Myocyte (in vitro differentiated cells): ENCODE measurements around the gene CLASP1. TPM values are rescaled to one million over a fixed set of nuclear protein-coding genes. Genes with fewer than 3 reads are reported as not detected.
"Not testable (repeated sequence)": the region's sequence is repeated elsewhere in the genome, so short reads cannot be mapped to it uniquely, and the experiment has no call there.

Experiments
- DNase-seq: peaks from one replicate; pipeline ENCODE4 v3.0.0-alpha.2; 2012; ENCODE audit warnings: low read depth
- total RNA-seq: library from RNA; depleted of rRNA; stranded (reverse); fragments of >200 nt; gene quantifications from 2 replicates; pipeline ENCODE4 v1.2.3, GENCODE V29; 2014

CLASP1 gene
- total RNA-seq, 1 donor from 2014 or later = 43.9 TPM

DNA sequence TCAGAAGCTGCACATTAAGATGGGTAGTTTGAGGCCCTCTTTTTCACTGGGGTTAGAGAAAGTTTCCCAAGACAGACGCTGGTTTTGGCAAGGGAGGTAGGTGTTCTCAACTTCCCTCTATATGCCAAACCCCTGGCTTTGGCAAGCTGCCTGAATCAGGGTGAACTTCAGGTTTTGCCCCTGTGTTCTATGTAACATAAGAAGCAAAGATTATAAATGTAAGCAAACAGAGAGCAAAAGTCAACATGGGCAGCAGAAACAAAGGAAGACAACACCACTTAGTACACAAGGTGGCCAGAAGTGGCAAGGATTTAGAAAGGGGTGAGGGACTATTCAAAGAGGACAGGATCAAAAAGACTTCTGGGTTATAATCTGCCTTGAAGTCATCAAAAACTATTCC lies 293.8 kb downstream of the CLASP1 start:
- no peak for DNase-seq

DNA sequence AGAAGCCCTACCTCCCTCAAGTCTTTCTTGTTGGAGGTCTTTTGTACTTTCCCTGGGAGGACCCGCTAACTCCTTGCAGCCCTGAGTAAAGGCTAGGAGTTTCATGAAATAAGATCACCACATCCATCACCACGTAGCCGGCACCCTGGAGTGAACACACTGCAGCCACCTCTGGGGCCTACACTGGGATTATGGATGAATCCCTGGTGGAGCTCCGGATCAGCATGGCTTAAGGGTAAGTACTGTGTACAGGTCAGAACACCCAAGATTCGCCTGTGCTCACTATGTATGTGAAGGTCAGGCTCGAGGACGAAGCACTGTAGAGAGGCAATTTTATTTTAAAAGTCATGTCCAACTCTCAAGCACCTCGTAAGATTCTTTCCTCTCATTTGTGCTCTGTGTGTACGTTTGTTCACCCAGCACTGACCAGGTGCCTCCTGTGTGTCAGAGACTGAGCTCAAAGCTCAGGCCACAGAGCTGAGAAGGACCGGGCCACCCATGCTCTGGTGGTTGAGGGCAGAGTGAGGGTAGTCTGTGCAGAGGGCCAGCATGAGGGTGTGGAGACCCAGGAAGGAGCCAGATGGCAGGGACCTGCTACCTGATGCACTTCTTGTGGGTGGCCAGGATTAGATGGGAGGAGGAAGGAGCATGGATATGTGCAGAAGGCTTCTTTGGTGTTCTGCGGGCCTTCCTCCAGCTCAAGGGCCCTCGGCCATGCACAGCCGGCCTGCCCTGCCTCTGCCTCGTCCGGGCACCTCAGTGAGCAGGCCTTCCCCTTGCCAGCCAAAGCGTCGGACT lies 297.5 kb downstream of the CLASP1 start:
- DNase-seq = no peak

DNA sequence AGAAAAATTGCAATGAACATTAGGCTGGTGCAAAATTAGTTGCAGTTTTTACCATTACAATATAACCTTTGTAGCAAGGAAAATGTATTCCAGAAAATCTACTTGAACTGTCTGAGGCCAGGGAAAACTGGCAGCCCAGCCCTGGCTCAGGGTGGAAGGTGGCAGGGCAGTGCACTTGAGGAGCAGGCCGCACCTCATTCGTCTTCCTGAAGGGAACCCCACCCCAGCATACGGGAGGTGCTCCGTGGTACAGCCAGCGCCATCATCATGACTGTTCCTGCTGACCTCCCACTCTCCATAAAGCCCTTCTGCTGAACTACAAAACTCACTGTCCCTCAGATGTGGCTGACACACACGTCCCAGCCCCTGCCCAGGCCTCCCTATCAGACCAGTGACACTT lies 298.4 kb downstream of the CLASP1 start:
- DNase-seq = no peak

DNA sequence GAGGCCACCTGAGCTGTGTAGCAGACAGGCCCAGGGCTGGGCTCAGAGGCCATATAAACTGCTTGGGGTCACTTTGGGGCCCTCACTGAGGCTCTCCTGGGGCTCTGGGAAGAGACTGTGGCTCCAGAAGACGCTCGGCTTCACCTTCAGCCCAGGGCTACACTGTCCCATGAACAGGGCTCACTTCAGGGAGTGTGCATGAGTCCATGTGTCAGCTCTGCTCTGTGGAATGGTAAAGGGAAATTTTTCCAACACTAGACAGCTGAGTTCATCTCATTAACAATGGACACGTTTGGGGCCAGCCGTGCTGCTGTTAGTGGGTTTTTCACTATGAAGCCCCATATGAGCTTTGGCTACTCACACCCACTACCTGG lies 298.9 kb downstream of the CLASP1 start:
- DNase-seq = no peak

DNA sequence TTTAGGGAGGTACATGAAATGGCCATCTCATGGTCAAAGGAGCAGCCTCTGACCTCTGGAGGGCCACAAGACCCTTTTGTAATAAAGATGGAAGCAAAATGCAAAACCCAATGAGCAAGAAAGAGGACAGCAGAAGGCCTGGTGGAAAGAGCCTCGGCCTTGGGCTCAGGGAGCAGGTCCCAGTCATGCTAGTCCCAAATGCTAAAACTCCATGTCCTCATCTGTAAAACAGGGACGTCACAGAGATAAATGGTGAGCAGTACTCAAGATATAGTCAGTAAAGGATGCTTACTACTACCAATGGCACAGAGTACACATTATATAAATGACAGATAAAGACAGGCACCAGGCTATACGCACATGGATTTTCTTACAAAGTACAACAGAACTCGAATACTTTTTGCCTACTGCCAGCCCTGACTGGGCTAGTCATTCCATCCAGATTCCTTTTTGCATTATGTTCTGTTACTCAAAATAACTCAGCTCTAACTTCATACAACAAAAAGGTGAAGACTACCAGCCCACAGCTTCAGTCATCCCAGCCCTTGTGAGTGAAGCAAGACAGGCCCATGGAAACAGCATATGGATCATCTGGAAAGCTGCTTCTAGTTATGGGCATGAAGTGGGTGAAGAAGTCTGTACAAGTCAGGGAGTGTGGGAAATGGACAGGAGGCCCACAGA lies 299.4 kb downstream of the CLASP1 start:
- peak; percentile 27 for DNase-seq

DNA sequence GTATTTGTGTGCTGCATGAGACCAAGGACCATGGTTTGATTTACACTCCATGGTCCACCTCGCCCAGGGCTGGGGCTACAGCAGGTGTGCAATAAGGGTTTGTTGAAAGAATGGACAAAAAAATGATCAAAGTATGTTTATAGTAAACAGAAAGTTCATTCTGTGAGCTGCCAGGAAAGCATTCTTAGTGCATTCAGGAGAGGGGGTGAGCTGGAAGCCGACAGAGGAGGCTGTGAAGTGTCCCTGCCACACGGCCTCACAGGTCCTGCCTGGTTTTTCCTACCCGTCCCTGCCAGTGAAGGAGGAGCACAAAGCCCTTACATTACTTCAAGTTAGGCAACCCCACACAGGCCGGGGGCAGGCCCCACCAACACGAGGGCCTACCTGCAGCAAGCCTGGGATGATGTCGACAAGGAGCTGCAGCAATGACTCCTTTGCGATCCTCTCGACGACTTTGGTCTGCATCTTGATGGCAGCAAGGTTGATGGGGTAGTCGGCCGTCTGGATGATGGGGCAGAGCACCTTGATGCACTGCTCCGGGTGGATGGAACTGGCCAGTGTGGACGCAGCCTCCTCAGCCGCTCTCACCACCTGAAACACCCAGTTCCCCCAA lies 301.0 kb downstream of the CLASP1 start:
- no peak for DNase-seq

DNA sequence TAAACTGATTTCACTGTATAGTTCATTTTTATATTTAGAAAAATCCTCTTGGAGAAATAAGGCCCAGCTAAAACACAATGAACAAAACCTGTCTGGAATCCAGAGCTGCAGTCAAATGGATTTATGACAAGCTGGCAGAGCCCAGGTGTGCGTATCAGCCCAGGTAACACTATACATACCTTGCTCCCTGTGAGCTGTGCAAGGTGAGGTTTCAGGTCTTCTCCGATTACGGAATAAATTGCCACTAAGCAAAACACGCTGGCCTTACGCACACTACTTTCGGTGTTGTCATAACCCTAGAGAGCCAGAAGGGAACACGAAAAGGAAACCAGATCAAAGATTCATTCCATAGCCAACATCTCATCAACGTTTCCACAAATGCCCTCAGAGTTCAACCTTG lies 302.4 kb downstream of the CLASP1 start:
- DNase-seq = no peak

DNA sequence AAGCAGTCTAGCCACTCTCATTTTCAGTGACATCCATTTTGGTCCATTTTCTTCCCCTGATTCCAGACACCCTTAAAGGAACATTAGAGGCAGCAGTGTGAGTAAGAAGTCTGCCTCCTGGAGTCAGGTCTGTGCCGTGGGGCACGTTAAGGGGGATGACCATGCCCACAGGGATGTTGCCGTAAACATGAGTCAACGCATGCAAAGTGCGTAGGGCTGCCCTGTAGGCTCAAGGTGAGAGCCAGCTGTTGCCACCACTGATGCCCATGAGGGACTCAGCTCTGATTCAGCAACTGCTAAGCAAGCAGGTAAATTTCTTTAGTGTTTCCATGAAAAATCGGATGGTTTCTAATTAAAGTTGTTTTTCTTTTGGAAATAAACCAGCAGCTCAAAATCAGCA lies 302.9 kb downstream of the CLASP1 start:
- no peak for DNase-seq

DNA sequence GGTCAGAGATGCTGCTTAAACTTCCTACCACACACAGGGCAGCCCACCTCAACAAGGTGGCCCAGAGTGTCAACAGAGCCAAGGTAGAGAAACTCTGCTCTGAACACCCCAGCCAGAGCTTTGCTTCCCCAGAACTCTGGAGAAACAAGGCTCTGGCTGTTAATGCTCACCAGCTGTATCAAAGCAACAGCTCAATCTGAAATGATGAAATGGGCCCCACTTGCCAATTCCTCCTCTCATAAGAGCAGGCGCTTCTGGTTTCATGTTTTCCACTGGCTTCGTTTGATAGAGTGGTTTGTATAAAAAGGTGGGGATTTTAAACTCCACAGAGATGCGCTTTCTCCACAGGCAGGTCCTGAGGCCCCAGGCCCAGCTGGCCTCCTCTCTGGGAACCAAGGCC lies 303.4 kb downstream of the CLASP1 start:
- no peak for DNase-seq

DNA sequence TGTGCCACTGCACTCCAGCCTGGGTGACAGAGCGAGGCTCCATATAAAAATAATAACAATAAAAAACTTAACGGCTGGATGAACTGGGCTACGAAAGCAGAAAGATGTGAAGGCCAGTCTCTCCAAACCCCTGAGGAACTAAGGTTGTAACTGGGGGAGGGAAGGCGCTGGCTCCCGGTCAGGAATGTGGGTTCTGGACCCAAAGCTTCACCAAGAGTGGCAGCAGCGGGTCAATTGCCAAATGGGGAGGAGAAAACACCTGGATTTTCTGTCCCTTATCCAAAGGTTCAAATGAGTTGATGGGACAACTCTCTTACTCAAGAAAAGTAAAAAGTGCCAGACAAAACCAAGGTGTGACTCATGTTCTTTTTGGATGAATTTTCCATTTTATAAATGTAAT lies 304.2 kb downstream of the CLASP1 start:
- no peak for DNase-seq

DNA sequence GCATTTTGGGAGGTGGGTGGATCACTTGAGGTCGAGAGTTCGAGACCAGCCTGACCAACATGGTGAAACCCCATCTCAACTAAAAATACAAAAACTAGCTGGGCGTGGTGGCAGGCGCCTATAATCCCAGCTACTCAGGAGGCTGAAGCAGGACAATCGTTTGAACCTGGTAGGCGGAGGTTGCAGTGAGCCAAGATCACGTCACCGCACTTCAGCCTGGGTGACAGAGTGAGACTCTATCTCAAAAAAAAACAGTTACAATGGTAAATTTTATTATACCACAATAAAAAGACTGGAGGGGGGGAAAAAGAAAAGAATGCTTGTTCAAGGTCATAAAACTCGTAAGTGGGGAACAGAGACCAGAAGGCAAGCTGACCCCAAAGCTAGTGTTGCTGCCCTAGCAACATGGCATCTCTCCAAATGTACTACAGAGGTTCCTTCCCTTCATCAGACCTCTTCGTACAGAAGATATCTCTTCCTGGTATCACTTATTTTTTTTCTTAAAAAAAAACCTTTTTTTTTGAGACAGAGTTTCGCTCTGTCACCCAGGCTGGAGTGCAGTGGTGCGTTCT lies 305.3 kb downstream of the CLASP1 start:
- DNase-seq = not testable (repeated sequence)

DNA sequence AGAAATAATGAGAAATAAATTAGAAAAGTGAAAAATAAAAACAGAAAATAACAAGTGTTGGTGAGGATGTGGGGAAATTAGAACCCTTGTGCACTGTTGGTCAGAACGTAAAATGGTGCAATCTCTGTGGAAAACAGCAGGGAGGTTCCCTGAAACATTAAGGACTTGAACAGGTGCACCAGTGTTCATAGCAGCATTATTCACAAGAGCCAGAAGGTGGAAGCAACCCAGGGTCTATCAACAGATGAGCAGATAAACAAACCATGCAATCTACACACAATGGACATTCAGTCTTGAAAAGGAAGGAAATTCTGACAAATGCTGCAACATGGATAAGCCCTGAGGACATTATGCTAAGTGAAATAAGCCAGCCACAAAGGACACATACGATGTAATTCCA lies 306.1 kb downstream of the CLASP1 start:
- peak; percentile 34 for DNase-seq

DNA sequence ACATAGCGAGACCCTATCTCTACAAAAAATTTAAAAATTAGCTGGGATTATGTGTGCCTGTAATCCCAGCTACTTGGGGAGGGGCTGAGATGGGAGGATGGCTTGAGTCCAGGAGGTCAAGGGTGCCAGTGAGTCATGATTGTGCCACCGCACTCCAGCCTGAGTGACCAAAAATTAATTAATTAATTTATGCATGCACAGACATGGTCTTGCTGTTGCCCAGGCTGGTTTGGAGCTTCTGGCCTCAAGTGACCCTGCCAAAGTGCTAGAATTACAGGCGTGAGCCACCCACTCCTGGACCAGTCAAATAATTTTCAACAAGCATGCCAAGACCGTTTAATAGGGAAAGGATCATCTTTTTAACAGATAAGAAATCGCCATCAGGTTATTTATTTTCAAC lies 306.5 kb downstream of the CLASP1 start:
- DNase-seq = peak; percentile 31

DNA sequence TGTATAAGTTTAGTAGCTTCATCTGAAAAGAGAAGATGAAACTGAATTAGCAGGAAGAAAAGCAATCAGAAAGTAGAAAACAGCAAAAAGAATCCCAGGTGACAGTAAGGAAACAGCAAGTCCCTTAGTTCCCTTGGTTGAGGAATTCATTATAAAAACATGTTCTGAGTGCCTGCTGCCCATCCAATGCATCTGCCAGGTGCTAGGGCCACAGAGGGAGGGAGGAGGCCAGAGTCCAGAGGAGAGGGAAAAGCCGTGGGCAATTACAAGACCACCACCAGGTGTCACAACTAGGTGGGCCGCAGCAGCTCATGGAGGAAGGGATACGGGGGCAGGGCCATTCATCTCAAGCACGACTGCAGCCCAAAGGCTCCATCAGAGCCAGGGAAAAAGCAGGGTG lies 308.3 kb downstream of the CLASP1 start:
- no peak for DNase-seq

DNA sequence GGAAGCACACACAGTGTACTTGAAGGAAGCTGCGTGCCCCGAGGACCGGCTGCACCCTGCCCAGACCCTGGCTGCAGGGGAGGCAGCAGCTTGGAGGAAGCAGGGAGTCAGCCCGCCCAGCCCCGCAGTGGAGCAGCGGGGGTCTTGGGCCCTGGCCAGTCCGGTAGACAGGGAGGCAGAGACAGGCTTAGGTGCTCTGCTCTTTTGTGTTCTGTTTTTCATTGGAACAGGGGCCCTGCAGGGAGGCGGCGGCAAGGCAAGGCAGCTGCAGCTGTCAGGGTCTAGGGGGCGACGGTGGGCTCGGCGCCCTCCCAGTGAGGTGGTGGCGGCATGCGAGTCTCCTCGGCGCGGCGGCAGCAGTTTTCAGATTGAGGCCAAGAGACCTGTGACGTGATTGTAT lies 311.0 kb downstream of the CLASP1 start:
- DNase-seq = no peak

DNA sequence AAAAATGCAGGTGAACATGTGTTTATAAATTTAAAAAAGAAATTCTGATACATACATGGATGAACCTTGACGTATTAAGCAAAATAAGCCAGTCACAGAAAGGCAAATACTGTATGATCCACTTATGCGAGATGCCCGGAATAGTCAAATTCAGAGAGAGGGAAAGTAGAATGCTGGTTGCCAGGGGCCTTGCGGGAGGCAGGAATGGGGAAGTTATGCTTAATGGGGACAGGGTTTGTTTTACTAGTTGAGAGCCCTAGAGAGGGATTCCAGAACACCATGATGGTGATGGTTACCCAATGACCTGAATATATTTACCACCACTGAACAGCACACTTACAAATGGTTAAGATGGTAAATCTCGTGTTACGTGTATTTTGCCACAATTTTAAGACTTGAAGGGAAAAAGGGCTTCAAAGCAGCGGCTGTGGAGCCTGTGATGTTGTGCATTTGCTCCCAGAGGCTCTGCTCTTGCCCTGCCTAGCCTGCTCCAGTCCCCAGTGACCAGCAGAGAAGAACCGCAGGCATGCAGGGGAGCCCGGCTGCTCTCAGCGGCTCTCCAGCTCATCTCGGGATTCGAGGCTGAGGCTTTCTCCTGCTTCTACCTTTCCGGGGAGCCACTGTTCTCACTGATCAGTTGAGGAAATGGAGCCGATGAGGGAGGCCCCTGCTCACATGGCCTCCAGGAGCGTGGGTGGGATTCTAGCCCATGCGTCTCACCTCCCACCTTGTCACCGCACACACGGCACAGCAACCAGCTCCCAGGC lies 312.6 kb downstream of the CLASP1 start:
- no peak for DNase-seq

DNA sequence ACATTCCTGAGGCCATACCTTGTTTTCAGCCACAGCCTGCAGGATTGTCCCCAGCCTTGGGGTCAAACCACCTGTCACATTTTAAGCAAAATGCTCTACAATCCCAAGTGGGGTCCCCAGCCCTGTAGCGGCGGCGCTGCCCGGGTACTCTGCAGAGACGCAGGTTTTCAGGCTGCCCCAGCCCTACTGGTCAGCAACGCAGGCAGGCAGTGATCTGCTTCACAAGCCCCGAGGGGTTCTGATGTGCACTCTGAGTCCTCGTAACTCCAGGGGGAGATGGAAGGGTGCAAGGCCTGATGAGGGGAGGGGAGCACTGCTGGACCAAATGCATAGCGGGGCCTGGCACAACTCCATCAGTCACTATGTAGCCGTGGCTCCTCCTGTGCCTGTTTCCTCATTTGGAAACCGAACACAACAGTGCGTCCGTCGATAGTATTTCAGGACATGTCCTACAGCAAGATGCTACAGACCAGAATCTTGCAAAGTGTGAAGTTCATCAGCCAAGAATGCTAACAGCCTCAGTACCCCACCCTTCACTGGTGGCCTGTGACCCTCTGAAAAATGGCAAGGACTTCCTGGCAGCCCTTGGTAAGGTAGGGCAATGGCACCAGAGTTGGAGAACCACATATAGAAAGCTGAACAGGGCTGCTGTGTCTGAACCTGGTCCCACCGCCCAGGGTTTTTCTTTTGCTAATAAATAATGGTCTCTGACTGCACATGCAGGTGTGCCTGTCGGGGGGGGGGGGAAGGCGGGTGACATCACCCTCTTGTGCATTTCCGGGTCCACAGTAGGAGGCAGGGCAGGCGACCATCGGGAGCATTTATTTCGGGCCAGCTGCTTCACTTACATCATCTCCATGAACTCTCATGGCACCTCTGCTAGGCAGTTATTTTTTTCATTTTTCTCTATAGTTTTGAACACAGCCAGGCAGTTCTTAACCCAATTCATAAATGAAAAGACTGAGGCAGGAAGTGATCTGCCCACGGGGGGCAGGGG lies 313.7 kb downstream of the CLASP1 start:
- no peak for DNase-seq

DNA sequence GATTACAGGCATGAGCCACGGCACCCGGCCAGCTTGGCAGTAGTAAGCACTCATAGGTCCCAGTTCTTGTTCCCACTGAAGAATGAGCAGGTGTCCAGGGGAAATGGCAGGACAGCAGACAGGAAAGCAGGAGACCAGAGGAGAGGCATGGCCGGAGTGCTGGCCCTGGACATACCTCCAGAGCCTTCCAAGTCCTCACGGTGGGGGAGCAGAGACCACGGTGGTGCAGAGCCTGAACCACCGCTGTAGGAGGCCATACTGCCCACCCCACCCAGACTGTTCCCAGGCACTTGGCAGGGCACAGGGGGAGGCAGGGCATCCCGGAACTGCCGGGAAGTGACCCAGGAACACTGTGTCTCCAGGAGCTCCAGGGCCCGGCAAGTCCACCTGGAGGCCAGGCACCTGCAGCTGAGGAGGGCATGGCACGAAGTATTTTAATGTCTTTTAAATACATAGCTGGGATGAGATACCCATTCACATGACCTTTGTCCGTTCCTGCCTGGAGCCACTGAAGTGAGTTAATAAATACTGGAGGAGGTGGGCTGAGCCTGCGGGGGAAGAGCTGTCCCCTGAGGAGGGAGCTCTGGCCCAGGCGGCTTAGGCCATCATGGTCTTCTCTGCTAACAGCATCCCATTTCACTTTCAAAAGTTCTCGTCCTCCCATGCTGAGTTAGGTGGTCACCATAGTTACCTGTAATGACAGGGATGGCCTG lies 314.5 kb downstream of the CLASP1 start:
- DNase-seq = no peak

DNA sequence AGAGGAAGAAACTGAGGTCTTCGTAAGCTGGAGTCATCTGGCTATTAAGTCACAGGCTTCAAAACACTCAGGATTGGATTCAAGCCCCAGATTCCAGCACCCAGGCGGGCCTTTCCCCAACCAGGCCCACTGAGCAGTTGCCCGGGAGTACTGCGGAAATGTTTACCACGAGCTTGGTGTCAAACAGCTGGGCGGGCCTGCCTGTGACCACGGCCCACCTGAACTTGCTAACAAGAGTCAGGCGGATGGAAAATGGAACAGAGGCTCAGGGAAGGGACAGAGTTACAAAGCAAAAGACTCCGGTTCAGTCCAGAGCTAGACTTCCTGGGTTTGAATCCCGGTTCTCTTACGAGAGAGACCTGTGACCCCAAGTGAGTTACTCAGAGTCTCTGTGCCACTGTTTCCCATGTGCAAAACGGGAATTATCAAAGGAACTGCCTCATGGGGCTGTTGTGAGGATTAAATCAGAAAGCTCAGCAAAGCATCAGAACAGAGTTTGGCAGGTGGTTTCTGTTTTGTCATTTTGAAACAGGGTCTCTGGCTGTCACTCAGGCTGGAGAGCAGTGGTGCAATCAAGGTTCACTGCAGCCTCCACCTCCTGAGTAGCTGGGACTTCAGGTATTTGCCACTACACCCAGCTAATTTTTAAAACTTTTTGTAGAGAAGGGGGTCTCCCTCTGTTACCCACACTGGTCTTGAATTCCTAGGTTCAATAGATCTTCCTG lies 315.3 kb downstream of the CLASP1 start:
- peak; percentile 59 for DNase-seq
